Measurements from ENCODE around the gene GREM2.
A peak's percentile ranks its signal among the peaks of the same experiment; 100 is the strongest.

The GREM2 gene

DNA sequence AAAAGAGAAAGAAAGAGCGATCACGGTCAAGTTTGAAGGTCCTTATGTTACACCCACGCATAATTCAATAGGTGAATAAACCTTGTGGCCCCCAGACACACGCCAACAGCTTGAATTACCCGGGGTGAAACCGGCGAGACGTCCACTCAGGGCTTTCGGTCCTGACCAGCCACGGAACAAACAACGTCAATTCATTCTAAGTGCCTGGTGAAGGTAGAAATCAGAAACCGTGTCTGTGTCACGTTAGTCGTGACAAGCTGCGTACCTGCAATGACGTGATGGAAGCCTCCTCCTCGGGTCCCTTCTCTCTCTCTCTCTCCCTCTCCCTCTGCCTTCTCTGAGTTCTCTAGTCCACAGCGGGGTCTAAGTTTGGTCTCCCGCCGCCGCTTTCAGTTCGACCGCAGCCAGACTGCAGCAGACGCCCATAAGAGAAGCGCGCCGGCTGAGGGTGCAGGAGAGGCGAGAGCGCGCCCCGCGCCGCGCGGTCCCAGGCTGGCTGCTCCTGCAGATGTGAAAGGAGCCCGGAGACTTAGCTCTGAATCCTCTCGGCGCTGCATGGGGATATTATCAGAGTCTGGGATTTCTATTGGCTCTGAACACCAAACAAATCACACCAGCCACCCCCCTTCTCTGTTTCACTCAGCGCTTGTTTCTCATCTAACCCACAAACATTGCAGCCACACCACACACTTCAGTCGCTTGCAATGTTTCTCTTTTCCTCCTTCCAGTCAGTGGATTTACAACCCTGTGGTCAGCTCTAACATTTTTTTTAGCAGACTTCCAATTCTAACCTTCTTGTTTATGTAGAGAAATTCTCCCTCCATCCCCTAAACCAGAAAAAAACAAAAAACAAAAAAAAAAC lies at the start of gene GREM2:
GREM2 (minus strand) TSS at position 537 of the 862 bp plus-strand sequence. CDS start 118,680 bp downstream, outside the sequence.
- peak; percentile 75 for DNase-seq (ENCODE audit: low spot score)

DNA sequence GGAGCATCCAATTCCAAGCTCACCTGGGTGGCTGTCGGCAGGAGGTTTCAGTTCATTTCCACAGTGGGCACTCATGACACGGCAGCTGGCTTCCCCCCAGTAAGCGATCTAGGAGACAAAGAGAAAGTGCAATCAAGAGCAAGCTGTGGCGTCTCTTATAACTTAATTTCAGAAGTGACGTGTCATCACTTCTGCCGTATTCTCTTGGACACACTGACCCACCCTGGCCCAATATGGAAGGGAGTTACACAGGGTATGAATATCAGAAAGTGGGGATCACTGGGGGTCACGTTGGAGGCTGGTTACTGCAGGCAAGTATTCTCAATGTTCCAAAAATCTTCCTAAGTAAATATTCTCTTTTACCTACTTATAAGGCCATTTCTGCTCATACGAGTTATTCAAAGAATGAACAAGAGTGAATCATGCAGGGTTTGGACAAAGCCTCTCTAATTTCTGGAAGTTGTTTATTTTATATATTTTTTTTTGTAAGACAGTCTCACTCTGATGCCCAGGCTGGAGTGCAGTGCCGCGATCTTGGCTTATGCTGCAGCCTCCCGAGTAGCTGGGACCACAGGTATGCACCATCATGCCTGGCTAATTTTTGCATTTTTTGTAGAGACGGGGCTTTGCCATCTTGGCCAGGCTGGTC lies 46.5 kb upstream of the GREM2 start:
- no peak for DNase-seq (ENCODE audit: low spot score)

DNA sequence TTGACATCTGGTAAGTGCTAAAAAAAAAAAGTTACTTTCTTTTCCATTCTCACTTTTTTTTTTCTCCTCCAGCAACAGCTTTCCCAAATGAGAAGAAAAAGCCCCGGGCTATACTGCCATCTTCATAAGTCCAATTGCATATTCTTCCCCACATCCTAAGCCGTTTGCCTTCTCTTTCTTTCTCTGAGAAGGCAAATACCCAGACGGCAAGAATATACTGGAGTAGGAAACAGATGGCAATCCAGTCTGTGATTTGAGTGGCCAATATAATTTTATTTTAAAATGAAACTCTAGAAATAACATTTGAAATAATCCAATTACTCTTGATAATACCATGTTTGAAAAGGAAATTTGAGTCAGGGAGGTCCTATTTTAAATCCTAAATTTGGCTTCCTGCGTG lies 44.6 kb upstream of the GREM2 start:
- no peak for DNase-seq (ENCODE audit: low spot score)

DNA sequence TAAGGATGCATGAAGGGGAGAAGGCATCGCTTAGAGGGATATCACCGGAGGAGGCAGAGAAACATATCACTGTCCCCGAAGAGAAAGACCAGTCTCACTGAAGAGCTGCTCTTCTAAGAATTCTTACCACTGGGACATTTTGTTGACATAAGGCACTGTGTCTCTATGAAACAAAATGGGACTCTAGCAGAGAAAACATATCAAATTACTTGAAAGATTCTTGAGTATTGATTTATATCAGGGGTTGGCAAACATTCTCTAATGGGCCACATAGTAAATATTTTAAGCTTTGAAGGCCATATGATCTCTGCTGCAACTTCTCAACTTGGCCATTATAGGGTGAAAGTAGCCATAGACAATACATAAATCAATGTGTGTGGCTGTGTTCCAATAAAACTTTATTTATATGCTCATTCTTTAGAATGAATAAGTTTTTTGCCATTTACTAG lies 41.0 kb upstream of the GREM2 start:
- DNase-seq (ENCODE audit: low spot score) = no peak

DNA sequence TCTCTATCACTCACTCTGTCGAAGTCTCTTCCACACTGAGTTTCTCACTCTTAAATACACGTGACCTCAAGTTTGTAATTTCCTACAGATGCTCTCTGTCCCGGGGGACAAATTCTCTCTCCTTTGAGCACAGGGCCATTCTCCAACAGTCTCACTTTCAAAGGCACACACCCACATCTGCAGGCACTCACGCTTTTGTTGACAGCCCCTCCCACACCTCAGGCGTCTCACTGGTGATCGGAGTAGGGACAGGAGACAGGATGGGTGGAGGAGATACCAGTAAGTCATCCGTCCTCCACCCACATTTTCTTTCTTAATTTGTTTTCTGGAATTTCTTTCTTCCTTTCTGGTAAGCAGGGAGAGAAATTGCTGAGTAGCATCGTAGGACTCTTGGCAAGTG lies 40.6 kb upstream of the GREM2 start:
- no peak for DNase-seq (ENCODE audit: low spot score)

DNA sequence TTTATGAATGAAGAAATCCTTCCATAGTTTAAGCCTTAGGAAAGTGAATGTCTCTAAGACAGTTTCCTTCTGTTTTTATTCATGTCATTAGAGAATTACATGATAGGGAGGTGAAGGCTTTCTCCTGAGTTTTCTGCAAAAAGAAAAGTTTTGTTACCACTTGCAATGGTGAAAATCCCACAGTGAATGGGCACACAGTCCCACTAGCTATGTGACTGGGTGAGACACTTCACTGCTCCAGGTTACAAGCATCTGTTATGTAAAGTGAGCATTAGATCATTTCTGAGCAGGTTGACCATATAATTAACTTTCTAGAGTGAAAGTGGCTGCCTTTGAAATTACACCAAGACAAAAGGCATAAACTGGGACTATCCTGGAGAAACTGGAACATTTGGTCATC lies 38.9 kb upstream of the GREM2 start:
- DNase-seq (ENCODE audit: low spot score) = no peak

DNA sequence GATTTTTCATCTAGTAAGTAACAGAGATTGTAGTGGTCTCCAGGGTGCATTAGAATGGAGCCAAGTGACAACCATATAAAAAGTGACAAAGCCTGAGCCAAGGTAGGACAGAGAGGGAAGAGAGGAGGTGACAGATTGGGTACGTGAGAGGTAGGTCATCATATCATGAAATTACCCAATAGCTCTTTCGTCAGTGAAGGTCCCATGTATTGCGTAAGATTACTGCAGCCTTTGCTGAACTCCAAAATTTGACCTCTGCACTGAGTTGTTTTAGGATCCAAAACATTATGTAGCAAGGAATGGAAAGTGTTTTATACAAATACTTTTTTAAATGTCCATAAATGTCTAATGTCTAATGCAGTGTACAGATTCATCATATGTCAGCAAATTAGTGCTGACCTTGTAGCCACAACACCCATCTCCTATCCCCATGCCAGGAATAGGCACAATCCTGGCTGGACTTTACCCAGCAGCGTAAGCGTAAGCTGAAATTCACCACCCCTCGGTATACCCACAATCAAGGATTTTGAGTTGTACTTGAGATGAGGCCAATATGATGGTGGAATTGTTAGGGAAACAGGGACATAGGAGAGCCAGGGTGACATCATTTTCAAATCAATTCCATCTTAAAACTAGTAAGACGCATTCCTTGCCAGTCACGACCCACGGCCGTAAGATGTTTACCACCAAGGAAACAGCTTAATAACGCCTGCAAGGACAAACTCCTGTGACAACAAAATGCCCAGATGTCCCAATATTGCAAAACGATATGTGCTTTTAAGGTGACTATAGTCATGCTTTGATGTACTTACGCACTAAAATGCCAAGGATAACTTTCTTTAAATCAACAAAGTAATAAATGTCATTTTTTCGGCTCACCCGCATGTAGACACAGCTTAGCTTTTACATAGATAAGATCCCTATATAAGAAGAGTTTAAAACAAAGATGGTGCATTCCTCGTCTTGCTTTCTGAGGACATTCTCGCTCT lies 38.1 kb upstream of the GREM2 start:
- DNase-seq (ENCODE audit: low spot score) = no peak

DNA sequence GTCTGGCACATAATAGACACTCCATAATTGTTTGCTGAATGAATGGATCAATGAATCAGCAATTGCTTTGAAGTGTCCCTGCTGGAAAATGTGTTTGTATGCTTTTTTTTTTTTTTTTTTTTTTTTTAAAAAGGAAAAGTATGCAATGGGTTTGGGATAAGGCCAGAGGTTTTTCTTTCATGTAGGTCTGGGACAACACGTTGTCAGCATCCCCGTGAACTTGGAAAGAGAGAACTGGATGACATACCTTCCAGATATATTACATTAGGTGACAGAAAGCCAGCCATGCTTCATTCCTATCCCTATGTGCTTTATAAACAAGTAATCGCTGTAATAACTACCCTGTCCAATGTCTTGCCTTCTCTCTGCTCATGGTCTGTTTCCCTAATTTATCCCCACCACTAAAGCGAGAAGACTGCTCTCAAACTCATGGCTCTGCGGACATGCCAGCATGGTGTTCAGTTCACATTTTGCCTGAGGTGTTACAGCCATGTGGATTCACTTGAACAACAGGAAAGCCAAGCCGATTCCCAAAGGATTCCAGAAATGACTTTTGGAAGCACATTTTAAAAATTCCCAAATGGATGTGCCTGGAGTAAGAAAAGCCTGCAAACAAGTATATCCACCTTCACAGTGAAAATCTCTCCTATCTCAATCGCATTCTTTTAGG lies 34.8 kb upstream of the GREM2 start:
- no peak for DNase-seq (ENCODE audit: low spot score)

DNA sequence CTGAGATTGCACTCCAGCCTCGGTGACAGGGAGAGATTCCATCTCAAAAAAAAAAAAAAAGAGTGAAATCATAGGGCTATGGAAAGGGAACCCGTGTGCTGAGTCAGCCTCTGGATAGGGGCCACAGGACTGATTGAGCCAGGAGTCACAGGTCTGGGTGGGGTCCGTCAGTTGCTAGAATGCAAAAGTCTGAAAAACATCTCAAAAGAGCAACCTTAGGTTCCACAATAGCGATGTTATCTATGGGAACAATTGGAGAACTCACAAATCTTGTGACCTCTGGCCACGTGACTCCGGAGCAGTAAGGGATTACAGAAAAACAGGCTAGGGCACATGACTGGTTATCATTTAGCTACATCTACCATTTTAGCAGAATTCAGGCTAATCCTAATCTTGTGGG lies 32.8 kb upstream of the GREM2 start:
- no peak for DNase-seq (ENCODE audit: low spot score)

DNA sequence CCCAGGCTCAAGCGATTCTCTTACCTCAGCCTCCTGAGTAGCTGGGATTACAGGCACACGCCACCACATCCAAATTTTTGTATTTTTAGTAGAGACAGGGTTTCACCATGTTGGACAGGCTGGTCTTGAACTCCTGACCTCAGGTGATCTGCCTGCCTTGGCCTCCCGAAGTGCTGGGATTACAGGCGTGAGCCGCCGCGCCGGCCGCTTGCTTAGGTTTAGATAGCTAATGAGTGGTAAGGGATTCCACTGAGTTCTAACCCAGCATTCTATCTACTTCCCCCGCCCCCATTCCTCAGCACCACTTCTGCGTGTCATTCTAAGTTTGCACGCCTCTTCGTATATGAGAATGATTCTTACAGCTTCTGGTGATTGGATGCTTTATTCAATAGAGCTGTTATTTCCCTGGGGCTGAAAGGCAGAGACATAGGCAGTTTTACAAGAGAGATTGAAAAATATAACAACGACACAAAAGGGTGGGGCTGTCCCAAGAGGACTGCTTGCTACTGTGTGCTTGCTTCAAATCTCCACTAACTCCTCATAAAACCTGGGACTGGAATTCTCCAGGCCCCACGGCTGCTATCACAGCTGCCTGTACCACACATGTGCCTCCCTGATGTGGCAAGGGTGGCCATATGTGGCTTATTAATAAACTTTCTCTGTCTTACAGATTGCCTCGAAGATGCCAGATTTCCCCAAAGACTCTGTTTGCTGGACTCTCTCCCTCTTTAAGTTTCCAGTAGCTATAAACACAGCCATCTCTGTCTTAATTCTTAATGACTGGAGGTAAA lies 23.7 kb upstream of the GREM2 start:
- no peak for DNase-seq (ENCODE audit: low spot score)

DNA sequence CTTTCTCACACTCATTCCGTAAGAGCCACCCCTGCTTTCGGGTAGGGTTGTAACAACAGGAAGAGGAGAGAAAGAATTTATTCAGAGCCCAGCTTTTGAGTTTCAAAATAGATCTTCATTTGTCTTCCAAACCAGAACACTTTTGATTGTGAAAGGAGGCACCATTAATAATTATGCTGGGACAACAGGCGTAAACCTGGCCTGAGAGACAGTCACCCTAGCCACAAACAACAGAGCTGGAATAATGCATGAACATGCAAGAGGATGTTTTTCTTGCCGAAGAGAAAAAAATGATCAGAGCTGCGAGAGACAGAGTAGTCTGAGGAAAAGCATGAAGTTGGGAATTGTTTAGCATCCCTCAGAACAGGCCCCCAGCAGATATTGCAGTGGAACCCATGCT lies 18.5 kb upstream of the GREM2 start:
- no peak for DNase-seq (ENCODE audit: low spot score)

DNA sequence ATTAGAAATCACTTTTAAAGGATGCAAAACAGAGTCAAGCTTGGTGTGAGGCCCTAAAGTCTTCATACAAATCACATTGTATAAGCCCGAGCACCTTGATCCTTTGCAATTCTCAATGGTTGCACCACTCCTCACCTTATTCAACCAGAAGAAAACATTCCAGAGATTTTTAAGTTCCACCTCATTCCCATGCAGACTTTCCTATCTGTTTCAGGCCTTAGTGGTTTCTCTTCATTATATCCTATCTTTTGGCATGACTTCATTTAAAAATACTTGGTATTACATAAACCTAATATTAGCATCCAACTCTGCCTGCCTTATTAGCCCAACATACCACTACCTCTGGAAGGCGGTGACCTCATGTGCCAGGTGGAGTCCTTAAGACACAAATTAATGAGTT lies 9.3 kb upstream of the GREM2 start:
- no peak for DNase-seq (ENCODE audit: low spot score)

DNA sequence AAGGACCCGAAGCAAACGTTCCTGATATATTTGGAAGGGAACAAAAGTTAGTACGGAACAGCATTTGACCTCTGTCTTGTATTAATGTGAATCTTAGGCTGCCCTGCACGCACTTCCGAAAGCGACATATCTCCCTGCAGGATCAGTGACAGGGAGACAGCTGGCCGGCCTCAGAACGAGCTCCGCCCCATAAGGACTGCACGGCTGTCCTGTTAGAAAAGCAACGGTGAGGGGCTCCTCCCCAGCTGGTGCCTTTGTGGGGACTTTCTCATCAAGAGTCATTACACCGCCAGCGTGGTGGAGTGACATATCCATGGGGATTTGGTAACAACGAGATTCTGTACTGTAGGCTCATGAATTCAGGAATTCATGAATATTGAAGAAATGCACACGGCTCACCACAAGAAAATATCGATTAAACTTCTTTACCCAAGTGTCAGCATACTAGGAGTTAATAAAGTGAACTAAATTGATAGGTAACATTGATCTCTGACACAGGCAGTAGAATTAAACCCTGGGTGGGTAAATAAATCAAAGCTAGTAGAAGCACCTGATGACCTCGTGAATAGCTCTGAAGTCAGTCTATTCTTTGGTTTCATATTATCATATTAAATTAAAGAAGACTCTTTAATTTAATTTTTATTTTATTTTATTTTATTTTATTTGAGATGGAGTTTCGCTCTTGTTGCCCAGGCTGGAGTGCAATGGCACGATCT lies 8.1 kb upstream of the GREM2 start:
- DNase-seq (ENCODE audit: low spot score) = no peak

DNA sequence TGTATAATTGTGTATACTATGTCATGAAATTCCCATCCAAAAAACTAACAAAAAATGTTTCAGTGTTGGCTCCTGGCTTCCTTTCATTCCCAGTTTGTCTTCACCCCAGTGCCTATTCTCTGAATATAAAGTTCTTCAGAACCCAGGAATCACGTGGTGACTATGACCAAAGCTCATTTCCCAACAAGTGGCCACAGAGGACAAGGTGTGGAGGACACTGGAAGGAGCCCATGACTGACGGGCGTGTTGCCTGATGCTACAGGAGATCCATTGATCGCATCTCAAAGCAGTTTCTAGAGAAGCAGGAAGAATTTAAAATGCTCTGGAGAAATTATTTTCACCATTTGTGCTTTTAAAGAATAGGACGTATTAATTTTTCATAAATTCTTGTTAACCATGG lies 7.4 kb upstream of the GREM2 start:
- no peak for DNase-seq (ENCODE audit: low spot score)

DNA sequence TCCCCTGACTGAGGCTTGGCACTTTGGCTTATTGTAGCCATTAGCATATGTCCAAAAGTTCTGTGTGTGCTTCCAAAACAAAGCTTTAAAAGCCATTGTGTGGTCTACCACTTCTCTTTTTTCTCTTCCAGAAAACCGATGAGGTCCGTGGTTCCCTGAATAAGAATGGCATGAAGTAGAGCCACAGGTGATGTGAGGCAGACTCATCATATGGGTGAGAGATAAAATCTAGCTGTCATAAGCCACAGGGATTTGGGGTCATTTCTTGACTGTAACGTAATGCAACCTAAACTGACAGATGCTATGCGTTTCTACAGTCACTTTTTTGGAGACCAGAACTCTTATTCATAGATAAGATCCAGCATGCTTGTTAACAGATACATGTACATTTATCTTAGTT lies 7.0 kb upstream of the GREM2 start:
- peak; percentile 15 for DNase-seq (ENCODE audit: low spot score)

DNA sequence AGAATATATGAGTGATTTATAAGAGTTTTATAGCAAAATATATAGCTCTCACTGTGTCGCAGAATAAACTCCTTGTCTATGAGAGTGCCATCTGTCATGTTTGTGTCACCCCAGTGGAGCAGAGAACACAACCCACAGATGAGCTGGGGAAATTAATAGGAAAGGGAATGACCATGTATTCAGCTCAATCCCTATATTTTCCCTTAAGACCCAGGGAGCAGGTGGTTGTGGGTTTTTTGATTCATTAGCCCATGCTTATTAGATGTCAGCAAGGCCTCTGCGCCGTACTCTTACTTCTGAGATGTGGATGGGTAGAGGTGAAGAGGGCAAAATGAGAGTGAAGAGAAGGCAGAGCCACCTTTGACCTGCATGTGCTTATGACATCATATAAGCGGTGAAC lies 4.1 kb upstream of the GREM2 start:
- DNase-seq (ENCODE audit: low spot score) = no peak

DNA sequence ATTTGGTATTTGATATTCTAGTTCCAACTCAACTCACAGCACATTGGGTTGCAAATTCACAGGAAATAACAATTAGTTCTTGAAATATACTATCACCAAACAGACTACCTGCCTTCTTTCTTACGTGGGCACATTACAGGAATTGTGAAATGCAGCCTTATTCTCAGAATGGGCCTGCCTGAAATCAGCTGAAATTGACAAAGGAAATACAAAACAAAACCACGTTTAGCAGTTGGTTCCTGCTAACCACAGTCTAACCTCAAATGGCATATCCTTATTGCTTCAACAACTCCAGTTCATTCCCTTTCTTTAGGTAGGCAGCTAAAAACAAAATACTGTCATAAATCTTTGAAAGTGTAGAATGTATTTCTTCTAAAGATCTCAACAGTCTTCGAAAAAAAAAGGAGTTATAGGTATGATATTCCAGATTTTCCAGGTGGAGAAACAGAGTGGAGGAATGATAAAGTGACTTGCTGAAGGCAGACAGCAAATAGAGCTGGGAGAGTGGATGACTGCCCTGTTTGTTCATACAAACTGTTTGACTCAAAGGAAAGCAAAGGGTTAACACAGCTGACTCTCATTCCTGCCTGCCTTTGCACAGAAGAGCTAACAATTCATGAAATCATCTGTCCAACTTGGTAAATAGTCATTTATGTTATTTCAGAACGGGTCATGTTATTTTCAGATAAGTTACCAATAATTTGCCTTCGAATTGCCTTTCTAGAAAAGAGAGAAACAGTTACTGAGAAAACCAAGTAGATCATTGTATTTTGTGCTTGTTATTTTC lies 1.6 kb upstream of the GREM2 start:
- DNase-seq (ENCODE audit: low spot score) = peak; percentile 44

DNA sequence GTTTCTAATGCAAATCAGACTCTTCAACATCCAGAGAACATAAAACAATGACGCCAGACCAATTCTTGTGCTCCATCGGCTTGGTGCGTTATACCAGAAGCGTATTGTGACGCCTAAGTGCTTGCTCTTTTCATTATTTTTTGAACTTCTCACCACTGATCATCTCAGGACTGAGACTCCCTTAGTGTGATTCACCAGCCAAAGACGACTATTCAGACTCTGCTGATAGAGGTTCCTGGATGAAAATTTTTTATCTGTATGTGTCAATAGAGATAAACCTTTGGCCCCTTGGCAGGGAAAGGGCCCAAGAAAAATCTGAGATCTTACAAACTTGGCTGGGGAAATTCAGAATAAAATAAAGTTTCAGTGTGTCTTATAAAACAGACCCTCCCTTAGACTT lies 856 bp upstream of the GREM2 start:
- no peak for DNase-seq (ENCODE audit: low spot score)

DNA sequence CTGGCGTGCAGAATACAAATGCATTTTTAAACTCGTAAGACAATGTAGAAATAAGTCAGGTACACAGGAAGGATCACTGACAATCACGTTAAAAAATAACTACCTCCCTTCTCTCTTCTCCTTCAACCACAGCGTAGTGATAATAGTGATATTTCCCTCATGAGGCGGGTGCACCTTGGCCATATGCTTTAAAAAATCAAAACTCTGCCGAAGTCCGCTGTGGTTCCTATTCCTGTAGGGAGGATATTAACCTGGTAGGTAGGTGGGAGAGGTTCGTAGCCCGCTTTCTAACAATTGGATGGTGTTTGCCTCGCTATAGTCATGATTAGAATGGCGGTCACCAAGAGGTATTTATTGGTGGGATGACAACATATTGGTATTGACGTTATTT lies 732 bp downstream of the GREM2 start:
- DNase-seq (ENCODE audit: low spot score) = no peak

DNA sequence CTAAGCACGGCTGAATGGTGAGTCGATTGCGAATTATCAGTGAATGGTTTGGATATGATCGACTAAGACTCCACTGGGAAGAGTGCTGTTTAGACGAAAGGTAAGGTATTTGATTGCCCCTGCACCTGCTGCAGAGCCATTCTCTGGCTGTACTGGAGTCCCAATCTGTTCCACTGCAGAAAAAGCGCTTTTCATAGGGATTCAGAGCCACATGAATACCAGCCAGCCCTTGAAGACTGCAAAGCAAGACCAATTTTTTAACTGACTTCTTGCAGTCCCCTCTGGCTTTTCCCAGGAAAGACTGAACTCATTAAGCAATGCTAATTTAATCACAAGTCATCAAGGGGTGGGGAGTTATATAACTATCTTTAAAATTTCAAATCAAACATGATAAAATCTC lies 1.3 kb downstream of the GREM2 start:
- no peak for DNase-seq (ENCODE audit: low spot score)
